Panc1 (cell line): ENCODE results near the gene CACNA1E. TPM values are rescaled to one million over a fixed set of nuclear protein-coding genes. Genes with fewer than 3 reads are reported as not detected.
"Not testable (repeated sequence)": the region's sequence is repeated elsewhere in the genome, so short reads cannot be mapped to it uniquely, and the experiment has no call there.

ENCODE experiments used
- ATAC-seq: fragments of 200-7000 bp; cut with Tn5 transposase; 2 replicates; pipeline ENCODE4 v1.9.1; 2020; ENCODE audit warnings: mild to moderate bottlenecking, moderate library complexity
- BruUV-seq: library from RNA; stranded (reverse); fragments of 400-500 nt; replicated peaks from 2 replicates; lab custom pipeline; 2021; lab: Mats Ljungman, UMichigan
- CTCF ChIA-PET: fragments of 300-600 bp; sonication (Branson Sonifier 250); formaldehyde crosslinking; loops from one replicate; lab custom pipeline; 2022; ENCODE audit warnings: antibody characterized with exemption; lab: Charles Lee
- POLR2A ChIA-PET: fragments of 300-600 bp; sonication (Branson Sonifier 250); formaldehyde crosslinking; loops from one replicate; lab custom pipeline; 2022; ENCODE audit warnings: antibody characterized with exemption; lab: Charles Lee
- DNase-seq: peaks from one replicate; pipeline ENCODE4 v3.0.0-alpha.2; 2010; ENCODE audit warnings: low read depth, low spot score
- H3K27ac ChIP-seq: 2 replicates; pipeline ENCODE4 v1.5.1; 2011; ENCODE audit warnings: mild to moderate bottlenecking, low read length, inconsistent platforms
- H3K27me3 ChIP-seq: fragments of 200-500 bp; sonication (Bioruptor generic); 2 replicates; pipeline ENCODE4 v1.6.0; 2014; ENCODE audit warnings: low read length, inconsistent platforms; ENCODE audit not compliant: control insufficient read depth, insufficient read depth
- H3K36me3 ChIP-seq: fragments of 200-500 bp; sonication (Bioruptor generic); 2 replicates; pipeline ENCODE4 v1.5.1; 2014; ENCODE audit warnings: inconsistent platforms, mild to moderate bottlenecking, low read length, moderate library complexity; ENCODE audit not compliant: control insufficient read depth, insufficient read depth
- H3K4me1 ChIP-seq: 2 replicates; pipeline ENCODE4 v1.5.1; 2011; ENCODE audit warnings: inconsistent platforms, mild to moderate bottlenecking, low read length, moderate library complexity; ENCODE audit not compliant: control insufficient read depth, insufficient read depth
- H3K4me3 ChIP-seq, 2 experiments: 2 replicates each; pipeline ENCODE4 v1.5.1; 2011 to 2012; ENCODE audit warnings: low read depth in 2 of 2, low read length in 2 of 2, mild to moderate bottlenecking in 2 of 2, inconsistent platforms in 1 of 2, moderate library complexity in 1 of 2
- H3K9me3 ChIP-seq: fragments of 200-500 bp; sonication (Bioruptor generic); 2 replicates; pipeline ENCODE4 v1.5.1; 2014; ENCODE audit warnings: low read depth, mild to moderate bottlenecking, inconsistent platforms, low read length, moderate library complexity; ENCODE audit not compliant: control insufficient read depth, insufficient read depth
- CTCF ChIP-seq: fragments of 450-650 bp; IDR thresholded peaks from 2 replicates; pipeline ENCODE4 v1.5.1; 2017; ENCODE audit warnings: mild to moderate bottlenecking
- POLR2AphosphoS5 ChIP-seq: IDR thresholded peaks from 2 replicates; pipeline ENCODE4 v1.6.1; 2012; ENCODE audit warnings: mild to moderate bottlenecking, low read depth, low read length, moderate library complexity
- REST ChIP-seq, 2 experiments: IDR thresholded peaks; 2 replicates each; pipeline ENCODE4 v1.6.1; 2011 to 2012; ENCODE audit warnings: low read depth in 2 of 2, control low read depth in 1 of 2, low read length in 1 of 2, mild to moderate bottlenecking in 1 of 2, moderate library complexity in 1 of 2; ENCODE audit not compliant: insufficient read depth in 1 of 2
- SIN3A ChIP-seq: IDR thresholded peaks from 2 replicates; pipeline ENCODE4 v1.6.1; 2012; ENCODE audit warnings: low read depth, mild to moderate bottlenecking, low read length, moderate library complexity, borderline replicate concordance; ENCODE audit not compliant: insufficient read depth
- TCF7L2 ChIP-seq: IDR thresholded peaks from 2 replicates; pipeline ENCODE4 v1.6.1; 2011; ENCODE audit warnings: mild to moderate bottlenecking, low read depth, low read length, inconsistent platforms
- in situ Hi-C: cut with HindIII; loops from 2 replicates; pipeline ENCODE4 v1.10.0; 2016; ENCODE audit warnings: low sequenced_read_pairs, low pct_unique_long_range_greater_than_20kb
- intact Hi-C: fragments of 100-400 bp; cut with micrococcal nuclease; formaldehyde crosslinking; loops from one replicate; pipeline ENCODE4 v1.10.0; 2022; ENCODE audit not compliant: unreplicated experiment
- total RNA-seq: library from RNA; stranded (reverse); gene quantifications from one replicate; pipeline ENCODE4 v1.2.1, GENCODE V29; 2021; ENCODE audit not compliant: unreplicated experiment

Gene CACNA1E
- total RNA-seq, 1 experiment from 2014 or later, result not detected

- intact Hi-C loops (no loop called here), in situ Hi-C loops (no loop called here)
- ChIA-PET CTCF (interaction anchor here (0.7 kb wide), 1 partner anchor 527 kb away, joined by 7 read pairs; no protein-coding TSS in a partner anchor), POLR2A (no interaction called here)
- Histone ChIP-seq H3K4me1 (no peaks in the 10 kb centered on the region), H3K9me3 (no peaks in the 10 kb centered on the region), H3K27ac (no peak overlapping the region), H3K4me3 (no peak overlapping the region), H3K36me3 (no peaks in the 10 kb centered on the region), H3K27me3 (peaks cover 2% of the 10 kb centered on the region; the same call in 1 of the 2 replicates)
- DNase-seq, result no peak
- TF ChIP-seq CTCF (no peak), REST (IDR thresholded peaks at IDR 0.05; ENCODE audit: insufficient read depth in 1 of 2, low read depth in 2 of 2, low read length in 1 of 2) (no peak), POLR2AphosphoS5 (no peak), SIN3A (no peak), TCF7L2 (no peak)
- BruUV-seq, result no TSS peak
- ATAC-seq, result no peak
Measured at GRCh38 chr1:181541458-181541857, 58.1 kb downstream of the CACNA1E start.

GRCh38 chr1:181541947-181542346 is 58.6 kb downstream of the CACNA1E start:
- DNase-seq (no peak), ATAC-seq (no peak)
- no peak overlapping the region for H3K27ac ChIP-seq
- in situ Hi-C loops (no loop called here), intact Hi-C loops (no loop called here)
- H3K27me3 ChIP-seq, result peaks cover 2% of the 10 kb centered on the region; the same call in 1 of the 2 replicates
- CTCF ChIA-PET, result no interaction called here
- TF ChIP-seq REST (IDR thresholded peaks at IDR 0.05; ENCODE audit: insufficient read depth in 1 of 2, low read depth in 2 of 2, low read length in 1 of 2), result no peak
- H3K9me3 ChIP-seq, result no peaks in the 10 kb centered on the region
- no peaks in the 10 kb centered on the region for H3K4me1 ChIP-seq
- POLR2A ChIA-PET, result no interaction called here
- no TSS peak for BruUV-seq
- no peaks in the 10 kb centered on the region for H3K36me3 ChIP-seq
- no peak overlapping the region for H3K4me3 ChIP-seq

GRCh38 chr1:181542406-181542805 is 59.1 kb downstream of the CACNA1E start:
- intact Hi-C loops, H3K27ac ChIP-seq, H3K4me3 ChIP-seq, BruUV-seq, ATAC-seq, H3K4me1 ChIP-seq, H3K27me3 ChIP-seq, in situ Hi-C loops, H3K9me3 ChIP-seq, H3K36me3 ChIP-seq, DNase-seq, CTCF ChIA-PET: not testable (repeated sequence)
- POLR2A ChIA-PET, result interaction anchor here (0.6 kb wide), 1 partner anchor 48 kb away, joined by 3 read pairs; no protein-coding TSS in a partner anchor
